Lower leg skin (tissue), 3 donors: ENCODE data around the gene ANO1.

Source experiments
- CTCF ChIP-seq, 3 donors: fragments of 450-650 bp; IDR thresholded peaks; one replicate each; pipeline ENCODE4 v1.5.1; 2016; ENCODE audit warnings: antibody characterized with exemption in 3 of 3, mild to moderate bottlenecking in 3 of 3, moderate library complexity in 2 of 3
- POLR2A ChIP-seq, 2 donors: fragments of 450-650 bp; IDR thresholded peaks; one replicate each; pipeline ENCODE4 v1.6.1; 2016 to 2017; ENCODE audit warnings: antibody characterized with exemption in 2 of 2, mild to moderate bottlenecking in 1 of 2, moderate library complexity in 1 of 2

GRCh38 chr11:70135625-70136059 is 57.5 kb downstream of the ANO1 start:
- no peak for TF ChIP-seq CTCF (IDR thresholded peaks at IDR 0.05)
- no peak for TF ChIP-seq POLR2A (IDR thresholded peaks at IDR 0.05)
